NCI-H2196 (cell line): Measurements from ENCODE around the gene SULF2.

Source experiments
- DNase-seq: peaks from one replicate; lab custom pipeline; 2025; ENCODE audit not compliant: unreplicated experiment; lab: John Stamatoyannopoulos, UW

The SULF2 gene

DNA sequence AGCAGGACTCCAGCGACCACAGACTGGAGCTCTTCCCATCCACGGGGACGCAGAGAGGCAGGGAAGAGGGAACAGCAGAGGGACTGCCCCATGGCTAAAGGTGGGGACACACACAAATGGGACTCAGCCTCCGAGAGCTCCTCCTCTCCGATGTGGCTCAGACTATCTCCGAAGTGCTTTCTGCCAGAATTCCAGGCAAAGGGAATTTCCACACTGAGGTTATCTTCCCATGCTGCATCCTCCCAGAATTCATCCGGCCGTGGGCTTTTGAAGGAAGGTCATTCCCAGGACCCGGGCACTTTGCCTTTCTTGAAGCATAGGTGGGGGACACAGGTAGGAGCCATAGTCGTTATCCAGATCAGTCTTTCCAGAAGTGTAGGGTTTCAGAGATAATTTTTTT, 67.9 kb downstream of the SULF2 start:
- no peak for DNase-seq

DNA sequence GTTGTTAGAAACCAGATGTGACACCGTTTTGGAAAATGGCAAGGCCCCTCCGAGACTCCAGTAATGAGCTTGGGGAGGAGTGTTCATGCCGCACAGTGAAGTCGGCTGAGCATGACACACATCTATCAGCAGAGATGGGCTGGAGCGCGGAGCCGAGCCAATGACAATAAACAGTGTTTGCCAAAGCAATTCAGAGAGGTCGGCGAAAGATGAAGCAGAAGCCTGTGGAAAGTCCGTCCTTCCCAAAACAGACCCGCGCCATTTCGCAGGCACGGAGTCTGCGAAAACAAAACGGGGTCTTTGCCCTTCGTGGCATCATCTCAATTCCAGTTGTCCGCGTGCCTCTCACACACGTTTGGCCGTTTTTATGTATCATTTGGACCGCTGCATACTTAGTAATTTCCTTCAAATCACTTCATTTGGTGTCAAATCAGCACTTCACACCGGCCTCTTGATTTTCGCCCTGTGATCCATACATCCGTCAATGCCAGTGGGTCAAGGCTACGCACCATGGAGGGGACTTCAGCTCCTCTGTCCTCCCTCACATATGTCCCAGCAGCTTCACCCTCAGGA, 71.3 kb downstream of the SULF2 start:
- DNase-seq, result no peak

DNA sequence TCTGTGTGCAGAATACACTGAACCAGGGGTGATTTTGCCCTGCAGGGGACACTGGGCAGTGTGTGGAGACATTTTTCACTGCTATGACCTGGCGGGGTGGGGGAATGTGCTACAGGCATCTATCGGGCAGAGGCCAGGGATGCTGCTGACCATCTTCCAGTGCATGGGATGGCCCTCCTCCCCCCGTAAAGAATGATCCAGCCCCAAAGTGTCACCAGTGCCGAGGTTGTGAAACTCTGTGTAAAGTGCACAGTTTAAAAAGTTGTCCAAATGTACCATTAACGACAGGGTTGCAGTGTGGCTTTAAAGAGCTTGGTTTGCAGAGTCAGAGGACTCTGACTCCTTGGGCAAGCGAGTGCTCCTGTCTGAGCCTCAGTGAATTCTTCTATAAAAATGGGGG, 72.1 kb downstream of the SULF2 start:
- no peak for DNase-seq

DNA sequence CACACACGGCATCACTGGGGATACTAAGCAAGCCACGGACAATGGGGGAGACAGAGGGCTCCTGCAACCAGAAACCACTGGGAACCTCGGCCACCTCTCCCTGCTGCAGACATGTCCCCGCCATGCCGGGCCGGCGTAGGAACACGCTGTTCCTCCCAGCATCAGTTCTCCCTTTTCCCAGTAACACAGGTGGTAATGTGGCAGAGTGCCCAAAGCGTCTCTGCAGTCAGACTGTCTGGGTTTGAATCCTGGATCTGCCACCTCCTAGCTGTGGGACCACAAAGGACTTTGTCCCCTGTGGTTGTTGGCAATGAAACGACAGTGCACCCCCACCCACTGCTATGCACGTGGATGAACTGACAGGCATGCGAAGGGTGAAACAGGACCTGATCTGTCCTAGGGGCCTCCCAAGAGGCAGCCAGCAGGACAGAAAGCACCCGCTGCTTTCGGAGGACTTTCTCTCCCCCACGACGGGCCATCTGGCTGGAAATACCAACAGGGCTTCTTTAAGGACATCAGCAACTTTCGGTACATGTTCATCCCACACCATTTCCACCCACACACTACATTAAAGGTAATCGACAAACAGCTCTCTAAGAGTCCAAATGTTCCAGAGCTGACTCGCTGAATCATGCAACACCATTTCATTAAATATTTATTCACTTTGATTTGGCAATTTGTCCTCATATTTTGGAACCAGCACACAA, 74.1 kb downstream of the SULF2 start:
- no peak for DNase-seq

DNA sequence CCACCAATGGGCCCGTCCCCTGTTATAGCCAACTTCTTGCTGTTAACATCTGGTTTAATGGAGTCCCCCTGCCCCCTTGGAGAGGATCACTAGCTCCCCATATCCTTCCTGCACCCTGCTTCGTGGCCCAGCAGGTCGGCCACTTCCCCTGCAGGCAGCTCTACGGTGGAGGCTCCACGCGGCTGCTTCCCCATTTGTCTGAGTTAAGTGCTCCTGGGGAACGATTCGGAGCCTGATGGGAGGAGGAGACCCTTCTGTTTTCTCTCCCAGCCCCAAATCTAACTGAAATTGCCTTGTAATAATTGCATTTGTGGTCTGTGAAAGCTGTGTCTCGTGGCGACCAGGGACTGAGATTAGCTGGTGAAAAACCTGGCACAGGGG, 74.6 kb downstream of the SULF2 start:
- DNase-seq, result no peak

DNA sequence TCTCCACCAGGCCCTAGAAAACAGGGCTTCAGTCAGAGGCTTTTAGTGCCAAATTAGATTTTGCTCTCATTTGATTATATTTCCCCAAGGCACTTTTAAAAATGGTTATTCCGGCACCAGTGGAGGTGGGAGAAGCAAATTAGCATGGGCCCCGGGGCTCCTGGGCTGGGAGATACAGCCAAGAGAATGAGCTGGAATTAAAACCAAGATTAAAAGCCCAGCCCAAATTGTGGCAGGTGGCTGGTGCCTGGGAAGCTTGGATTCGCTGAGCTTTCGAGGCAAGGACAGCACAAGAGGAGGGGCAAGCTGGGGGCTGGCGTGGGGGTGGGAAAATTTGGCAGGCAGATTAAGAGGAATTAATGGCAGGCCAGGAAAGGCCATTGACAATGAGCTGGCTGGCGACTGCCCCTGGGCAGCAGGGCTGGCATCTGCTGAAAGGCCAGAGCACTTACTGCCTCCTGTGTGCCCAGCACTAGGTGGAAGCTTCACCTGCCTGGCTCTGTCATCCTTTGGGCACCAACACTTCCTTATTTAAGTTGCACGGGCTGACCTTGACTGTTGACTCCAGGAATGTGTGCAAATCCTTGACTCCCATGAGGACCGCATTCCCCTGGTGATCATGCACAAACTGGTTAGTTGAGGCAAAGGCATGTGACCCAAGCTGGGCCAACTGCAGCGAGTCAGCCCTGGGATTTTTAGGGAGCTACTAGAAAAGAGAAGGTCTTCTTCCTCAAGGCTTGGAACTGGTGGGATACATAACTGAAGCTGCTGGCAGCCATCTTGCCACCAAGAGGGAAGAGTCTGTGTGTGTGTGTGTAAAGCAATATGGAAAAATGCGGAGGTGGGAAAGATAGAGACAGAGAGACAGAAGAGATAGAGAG, 76.1 kb downstream of the SULF2 start:
- DNase-seq, result no peak

DNA sequence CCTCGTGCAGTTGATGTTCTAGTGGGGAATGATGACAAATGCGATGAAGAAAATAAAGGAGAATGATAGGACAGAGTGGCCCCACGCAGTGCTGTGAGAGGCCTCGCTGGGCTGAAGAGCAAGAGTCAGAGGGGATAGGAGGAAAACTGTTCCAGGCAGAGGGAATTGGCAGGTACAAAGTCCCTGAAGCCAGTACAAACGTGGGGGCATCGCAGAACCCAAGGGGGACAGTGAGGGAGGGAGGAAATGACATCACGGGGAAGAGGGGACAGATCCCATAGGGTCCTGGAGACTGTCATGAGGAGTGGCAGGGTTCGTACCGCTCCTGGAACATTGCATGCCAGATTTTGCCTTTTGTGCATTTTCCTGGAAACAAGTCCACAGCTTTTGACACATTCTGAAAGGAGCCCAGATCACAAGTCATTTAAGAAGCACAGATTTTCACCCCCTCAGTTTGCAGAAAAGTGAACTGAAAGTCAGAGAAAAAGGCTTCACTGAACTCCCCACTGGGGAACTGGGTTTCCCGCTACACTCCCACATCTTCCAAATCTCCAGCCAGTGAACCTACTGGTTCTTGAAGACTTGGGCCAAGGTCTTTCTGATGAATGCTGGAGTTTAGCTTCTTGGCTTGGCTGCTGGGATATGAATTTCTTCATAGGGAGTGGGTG, 77.0 kb downstream of the SULF2 start:
- no peak for DNase-seq

DNA sequence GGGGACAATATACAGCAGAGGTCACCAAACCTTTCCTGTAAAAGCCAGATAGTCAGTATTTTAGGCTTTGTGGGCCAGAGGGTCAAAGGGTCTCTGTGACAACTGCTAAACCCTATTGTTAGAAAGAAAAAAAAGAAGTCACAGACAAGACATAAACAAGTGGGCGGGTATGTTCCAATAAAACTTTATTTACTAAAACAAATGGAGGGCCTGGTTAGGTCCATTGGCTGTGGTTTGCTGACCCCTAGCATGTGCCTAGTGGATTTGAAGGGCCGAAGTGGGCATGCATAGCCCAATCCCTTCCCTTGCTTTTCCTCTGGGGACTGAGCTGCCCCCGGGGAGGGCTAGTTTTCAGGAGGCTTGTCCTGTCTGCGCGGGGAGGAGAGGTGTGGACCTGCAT, 78.9 kb downstream of the SULF2 start:
- DNase-seq, result no peak

DNA sequence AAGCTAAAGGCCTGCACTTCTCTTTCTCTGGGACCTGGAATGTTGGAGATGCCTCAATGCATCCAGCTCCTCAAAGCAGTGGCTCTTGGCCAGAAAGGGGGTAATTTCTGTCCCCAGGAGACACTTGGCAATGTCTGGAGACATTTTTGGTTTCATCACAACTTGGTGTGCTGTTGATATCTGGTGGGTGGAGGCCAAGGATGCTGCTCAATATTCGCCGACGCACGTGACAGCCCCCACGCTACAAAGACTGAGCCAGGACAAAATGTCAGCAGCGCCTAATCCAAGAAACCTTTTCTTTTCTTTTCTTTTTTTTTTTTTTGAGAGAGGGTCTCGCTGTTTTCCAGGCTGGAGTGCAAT, 79.8 kb downstream of the SULF2 start:
- no peak for DNase-seq

DNA sequence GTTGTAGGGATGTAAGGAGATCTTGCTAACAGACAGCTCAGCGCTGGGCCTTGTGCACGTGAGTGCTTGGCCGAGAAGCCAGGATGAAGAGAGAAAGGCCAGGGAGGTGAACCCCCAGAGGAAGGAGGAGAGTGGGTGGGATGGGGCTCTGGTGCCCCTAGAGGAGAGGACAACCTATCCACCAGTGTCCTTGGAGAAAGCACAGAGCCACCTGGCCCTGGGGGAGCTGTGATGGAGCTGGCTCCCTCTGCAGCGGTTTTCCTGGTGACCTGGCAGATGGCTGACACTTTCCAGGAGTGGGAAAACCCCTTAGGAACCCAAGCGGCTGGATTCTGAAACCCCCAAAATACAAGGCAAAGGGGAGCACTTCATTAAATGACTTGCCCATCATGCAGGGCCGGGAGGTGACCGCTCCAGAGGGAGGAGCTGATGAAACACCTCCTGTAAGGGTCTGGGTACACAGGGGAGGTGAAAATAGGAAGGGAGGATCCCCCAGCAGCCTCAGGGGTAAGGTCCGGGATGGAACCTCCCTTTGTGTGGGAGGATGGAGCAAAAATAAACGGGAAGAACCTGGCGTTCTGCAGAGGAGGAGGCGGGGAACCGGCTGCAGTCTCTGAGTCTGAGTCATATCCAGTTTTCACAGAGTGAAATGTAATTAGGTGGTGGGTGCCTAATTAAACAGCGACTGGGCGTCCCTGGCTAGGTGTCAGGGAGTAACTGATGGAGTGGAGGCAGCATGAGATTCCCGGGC, 80.4 kb downstream of the SULF2 start:
- DNase-seq, result no peak

DNA sequence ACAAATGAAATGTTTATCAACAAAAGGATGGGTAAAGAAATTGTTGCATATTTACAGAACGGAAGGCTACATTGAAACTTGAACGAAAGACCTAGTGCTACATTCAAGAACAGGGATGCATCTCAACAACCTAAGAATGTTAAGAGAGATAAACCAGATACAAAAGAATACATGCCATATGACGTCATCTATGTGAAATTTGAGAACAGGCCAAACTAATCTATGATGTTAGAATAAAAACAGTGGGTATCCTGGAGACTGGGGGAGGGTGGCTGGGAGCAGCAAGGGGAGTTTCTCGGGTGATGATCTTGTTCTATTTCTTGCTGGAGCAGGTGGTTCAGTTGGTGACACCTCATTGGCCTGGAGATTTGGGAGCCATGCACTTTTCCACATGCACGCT, 81.5 kb downstream of the SULF2 start:
- DNase-seq, result no peak

DNA sequence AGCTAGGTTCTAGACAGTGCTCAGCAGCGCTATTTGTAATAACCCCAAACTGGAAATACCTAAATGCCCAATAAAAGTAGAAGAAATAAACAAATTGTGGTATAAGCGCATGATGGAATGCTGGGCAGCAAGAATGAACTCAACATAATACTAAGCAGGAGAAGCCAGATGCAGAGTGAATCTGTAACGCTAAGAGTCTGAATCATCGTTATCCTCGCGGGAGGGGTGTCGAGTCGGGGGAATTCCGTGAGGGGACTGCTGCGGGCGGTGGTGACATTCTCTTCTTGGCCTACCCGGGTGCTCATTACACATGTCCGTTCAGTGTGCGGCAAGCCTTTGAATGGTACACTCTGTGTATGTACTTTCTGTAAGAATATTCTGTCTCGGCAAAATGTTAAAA, 83.7 kb downstream of the SULF2 start:
- no peak for DNase-seq

DNA sequence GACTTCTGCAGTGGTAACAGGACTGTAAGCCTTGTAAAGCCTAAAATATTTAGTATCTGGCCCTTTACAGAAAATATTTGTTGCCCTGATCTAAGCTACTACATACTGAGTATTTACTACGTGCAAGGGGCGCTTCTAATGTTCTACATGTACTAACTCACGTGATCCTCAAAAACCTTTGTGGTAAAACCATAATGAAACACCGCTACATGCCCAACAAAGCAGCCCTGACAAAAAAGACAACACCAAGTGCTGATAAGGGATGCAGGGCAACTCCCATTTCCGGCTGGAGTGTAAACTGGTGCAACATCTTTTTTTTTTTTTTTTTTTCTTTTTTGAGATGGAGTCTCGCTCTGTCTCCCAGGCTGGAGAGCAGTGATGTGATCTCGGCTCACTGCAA, 85.0 kb downstream of the SULF2 start:
- DNase-seq, result no peak

DNA sequence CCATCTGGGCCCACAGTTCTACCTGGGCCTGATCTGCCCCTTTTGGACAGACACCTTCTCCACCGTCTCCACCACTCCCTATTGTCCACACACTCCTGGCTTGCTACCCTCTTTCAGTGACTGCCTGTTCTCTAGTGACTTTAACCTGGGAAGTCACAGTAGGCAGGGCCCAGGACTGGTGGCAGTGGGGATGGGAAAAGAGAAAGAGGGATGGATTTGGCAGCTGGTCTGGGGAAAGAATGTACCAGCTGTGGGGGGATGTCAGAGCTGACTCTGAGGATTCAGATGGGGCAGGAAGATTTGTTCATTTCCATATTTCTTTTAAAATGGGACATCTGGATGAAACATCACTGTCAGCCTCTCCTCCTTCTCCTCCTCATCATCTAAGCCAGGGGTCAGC, 85.5 kb downstream of the SULF2 start:
- no peak for DNase-seq

DNA sequence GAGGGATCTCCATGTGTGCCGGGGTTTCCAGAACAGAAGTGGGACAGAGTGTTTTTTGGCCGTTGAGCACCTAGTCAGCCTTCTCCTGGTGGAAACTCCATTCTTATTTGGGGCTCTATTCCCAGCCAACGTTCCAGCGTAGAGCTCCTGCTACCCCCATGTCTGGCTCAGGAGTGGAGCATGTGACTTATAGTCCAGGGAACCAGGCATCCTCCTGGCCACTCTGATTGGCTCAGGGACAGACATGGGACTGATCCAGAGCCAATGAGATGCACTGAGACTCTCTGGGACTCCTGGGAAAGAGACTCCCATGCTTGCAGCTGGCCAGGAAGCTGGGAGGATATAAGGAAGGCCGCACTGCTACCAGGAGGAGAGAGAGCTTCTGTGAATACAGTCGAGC, 87.1 kb downstream of the SULF2 start:
- DNase-seq, result no peak

DNA sequence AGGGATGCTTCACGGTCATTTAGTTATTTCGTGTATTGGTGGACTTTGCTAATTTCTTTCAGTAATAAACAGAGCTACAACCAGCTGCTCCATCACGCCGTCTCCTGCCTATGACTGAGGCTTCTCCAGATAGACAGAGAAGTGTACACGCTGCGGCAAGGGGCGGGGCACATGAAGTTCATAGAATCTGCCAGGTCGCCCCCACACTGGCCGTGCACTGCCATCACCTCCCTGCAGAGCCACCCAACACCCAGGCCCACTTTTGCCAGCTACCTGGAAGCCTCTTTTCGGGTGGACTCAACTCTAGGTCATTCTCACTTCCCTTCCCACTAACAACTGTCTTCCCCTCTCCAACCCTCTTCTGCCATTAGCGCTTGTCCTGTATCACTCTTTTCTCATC, 88.4 kb downstream of the SULF2 start:
- no peak for DNase-seq

DNA sequence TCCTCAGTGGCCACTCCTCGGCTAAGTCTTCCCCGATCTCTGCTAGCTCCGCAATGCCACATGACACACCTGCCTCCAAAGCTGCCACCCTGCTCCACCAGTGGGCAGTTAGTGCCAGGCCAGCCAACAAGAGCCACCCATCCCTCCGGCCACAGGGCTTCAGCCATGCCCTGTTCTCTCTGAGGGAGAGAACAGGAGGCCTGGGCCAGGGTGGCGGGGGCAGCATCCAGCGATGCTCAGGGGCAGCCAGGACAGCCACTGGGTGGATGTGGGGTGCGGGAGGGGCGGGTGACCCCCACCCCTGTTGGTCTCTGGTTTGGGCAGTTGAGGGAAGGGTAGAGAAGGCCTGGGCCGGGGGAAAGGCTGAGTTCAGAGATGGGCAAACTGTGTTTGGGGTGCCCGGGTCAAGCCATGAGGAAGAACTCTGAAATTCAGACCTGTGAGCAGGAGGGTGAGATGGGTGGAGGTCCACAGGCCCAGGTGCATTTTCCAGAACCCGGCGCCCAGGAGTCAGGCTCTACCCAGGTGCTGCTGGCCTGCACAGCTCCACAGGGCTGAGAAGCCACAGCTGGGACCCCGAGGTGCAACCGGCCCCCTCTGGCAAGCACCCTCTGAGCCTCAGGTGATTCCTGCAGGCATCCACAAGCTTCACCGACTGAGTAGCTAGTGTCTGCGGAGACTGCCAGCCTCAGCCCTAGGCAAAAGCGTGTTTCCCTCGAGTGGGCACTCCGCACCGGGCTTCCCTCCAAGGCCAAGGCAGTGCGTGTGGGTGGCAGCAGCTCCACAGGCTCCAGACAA, 91.1 kb downstream of the SULF2 start:
- DNase-seq, result no peak

DNA sequence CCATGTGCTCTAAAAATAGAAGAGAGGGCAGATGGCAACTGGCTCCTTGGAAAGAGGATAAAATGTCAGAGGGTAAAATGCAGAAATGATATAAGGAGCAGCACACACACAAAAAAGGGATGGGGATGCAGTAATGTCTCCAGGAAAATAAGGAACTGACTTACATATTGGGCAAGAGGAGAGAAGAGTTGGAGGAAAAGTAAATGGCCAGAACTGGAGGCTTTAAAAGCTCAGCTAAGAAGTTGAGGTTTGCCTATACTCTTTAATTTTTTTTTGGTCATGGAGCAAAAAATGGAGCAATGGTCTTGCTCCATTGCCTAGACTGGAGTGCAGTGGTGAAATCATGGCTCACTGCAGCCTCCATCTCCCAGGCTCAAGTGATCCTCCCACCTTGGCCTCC, 93.7 kb downstream of the SULF2 start:
- no peak for DNase-seq

DNA sequence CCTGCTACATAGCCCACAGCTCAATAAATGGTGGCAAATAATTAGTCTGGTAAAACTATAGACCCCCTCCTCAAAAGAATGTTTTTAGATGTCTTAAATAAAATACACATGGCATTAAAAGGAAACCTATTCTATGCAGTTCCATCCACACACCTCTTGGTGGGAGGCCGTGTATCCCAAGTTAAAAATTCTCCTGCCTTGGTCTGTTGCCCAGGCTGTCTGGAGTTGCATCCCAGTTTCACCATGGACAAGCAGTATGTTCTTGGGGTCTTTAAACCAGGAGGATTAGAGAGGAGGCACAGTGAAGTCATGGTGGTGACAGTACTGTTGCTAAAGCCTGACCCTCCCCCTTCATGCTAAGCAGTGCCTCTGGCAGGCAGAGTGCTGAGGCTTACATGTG, 95.5 kb downstream of the SULF2 start:
- no peak for DNase-seq
